ENCODE data around the gene NCKAP5L. TPM values are rescaled to one million over a fixed set of nuclear protein-coding genes. Genes with fewer than 3 reads are reported as not detected.
A peak's percentile ranks its signal among the peaks of the same experiment; 100 is the strongest.

NCKAP5L gene
- total RNA-seq, 2 donors from 2014 or later = 21.2 to 24.1 TPM

DNA sequence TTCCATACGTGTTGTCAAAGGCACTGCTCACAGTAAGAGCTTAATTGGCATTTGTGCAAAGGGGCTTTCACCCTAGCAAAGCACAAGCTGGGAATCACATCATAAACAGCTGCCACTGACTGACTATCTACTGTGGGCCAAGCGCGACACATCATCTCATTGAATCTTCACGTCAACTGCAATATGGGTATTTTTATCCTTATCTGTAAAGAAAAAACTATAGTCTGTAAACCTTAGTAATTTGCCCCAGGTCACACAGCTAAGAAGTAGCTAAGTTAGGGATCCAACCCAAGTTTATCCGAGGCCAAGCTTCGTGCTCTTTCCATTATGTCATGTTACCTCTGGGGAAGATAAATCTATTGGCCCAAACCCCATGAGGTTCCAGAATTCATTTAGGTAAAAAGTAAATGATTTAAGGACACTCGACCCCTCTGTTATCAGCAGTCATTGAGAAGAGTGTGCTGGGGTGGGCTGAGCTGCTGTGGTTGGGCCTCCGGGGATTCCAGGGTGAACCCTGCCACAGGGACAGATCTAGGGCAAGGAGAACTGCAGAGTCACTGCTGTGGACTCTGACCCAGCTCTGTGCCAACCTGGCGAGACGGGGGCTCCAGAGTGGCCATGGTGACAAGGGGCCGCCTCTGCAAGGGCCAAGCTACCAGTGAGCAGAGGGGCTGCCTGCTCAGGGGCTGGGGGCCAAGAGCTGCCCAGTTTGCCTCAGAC lies 27.6 kb downstream of the NCKAP5L start:
- Histone ChIP-seq H3K36me3 (ENCODE audit: control insufficient read depth, insufficient read depth, low read length) (peaks cover 30% of the 10 kb centered on the region), H3K27me3 (ENCODE audit: control insufficient read depth, insufficient read depth, low read length, poor library complexity, severe bottlenecking) (no peaks in the 10 kb centered on the region), H3K9me3 (ENCODE audit: control insufficient read depth, low read length) (no peaks in the 10 kb centered on the region), H3K4me1 (ENCODE audit: control insufficient read depth, insufficient read depth, low read length) (peaks cover 34% of the 10 kb centered on the region), H3K9ac (ENCODE audit: extremely low read depth, low read length, poor library complexity, severe bottlenecking) (no peak overlapping the region), H3K27ac (ENCODE audit: low read depth, low read length) (no peak overlapping the region), H3K4me3 (ENCODE audit: low read length) (no peak overlapping the region)
- peaks cover 42% of the 10 kb centered on the region for H3K4me1 Mint-ChIP-seq
- no peak overlapping the region for H3K4me3 Mint-ChIP-seq
- no peak overlapping the region for H3K27ac Mint-ChIP-seq
- TF ChIP-seq, protein P1, sequence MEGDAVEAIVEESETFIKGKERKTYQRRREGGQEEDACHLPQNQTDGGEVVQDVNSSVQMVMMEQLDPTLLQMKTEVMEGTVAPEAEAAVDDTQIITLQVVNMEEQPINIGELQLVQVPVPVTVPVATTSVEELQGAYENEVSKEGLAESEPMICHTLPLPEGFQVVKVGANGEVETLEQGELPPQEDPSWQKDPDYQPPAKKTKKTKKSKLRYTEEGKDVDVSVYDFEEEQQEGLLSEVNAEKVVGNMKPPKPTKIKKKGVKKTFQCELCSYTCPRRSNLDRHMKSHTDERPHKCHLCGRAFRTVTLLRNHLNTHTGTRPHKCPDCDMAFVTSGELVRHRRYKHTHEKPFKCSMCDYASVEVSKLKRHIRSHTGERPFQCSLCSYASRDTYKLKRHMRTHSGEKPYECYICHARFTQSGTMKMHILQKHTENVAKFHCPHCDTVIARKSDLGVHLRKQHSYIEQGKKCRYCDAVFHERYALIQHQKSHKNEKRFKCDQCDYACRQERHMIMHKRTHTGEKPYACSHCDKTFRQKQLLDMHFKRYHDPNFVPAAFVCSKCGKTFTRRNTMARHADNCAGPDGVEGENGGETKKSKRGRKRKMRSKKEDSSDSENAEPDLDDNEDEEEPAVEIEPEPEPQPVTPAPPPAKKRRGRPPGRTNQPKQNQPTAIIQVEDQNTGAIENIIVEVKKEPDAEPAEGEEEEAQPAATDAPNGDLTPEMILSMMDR (conservative IDR thresholded peaks at IDR 0.05) = no peak
- WGBS, 2 experiments (ENCODE audit: insufficient coverage in 1 of 2, insufficient read length in 1 of 2) = 80 to 93% methylated on average over 4 to 11 of the region's 11 CpGs
- no peaks in the 10 kb centered on the region for H3K9me3 Mint-ChIP-seq
- H3K27me3 Mint-ChIP-seq (ENCODE audit: insufficient read depth) = no peaks in the 10 kb centered on the region
- peaks cover 35% of the 10 kb centered on the region for H3K36me3 Mint-ChIP-seq (ENCODE audit: low read depth)
- no peak for DNase-seq

DNA sequence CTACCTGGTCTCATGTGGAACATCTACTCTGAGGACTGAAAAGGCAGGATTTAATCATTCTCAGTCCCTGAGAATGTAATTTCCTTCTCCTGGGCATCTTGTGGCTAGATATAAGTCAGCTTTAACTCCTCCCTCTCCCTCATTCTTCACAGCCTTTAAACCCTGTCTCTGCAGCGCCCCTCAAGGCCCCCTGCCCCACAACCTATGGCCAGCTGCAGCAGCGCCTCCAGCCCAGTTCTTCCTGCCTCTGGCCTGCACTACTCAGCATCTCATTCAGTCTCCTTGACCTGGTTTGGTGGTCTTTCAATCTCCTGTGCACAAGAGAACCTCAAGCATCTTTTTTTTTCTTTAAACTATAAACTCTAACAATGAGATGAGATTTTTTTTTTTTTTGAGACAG lies 29.3 kb downstream of the NCKAP5L start:
- DNase-seq = peak; percentile 64
- WGBS, 2 experiments (ENCODE audit: insufficient coverage in 1 of 2, insufficient read length in 1 of 2) = 78 to 80% methylated on average over 2 of the region's 2 CpGs

DNA sequence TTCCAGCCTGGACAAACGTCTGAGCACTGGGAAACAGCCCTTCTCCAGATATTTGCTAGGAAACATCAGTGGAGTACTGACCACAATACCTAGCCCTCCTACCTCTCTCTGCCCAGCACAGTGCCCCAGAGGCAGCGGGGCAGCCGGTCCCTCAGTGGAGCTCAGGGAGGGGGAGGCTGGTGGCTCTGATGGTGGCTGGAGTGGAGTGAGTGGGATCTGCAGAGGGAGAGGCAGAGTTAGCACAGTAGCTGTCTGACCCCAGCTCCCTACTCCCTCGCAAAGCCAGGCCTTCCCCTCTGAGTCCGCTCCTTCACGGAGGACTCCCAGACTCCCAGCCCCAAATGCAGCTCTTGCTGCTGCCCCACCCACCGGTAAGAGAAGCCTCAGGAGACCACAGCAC lies 30.0 kb downstream of the NCKAP5L start:
- H3K4me1 ChIP-seq (ENCODE audit: control insufficient read depth, insufficient read depth, low read length) = peaks cover 27% of the 10 kb centered on the region
- Mint-ChIP-seq H3K4me1 (peaks cover 30% of the 10 kb centered on the region), H3K36me3 (ENCODE audit: low read depth) (peaks cover 27% of the 10 kb centered on the region), H3K4me3 (no peak overlapping the region), H3K27ac (no peak overlapping the region), H3K27me3 (ENCODE audit: insufficient read depth) (no peaks in the 10 kb centered on the region), H3K9me3 (no peaks in the 10 kb centered on the region)
- no peak for DNase-seq
- H3K9me3 ChIP-seq (ENCODE audit: control insufficient read depth, low read length) = no peaks in the 10 kb centered on the region
- WGBS, 2 experiments (ENCODE audit: insufficient coverage in 1 of 2, insufficient read length in 1 of 2) = 94 to 97% methylated on average over 6 to 7 of the region's 7 CpGs
- H3K9ac ChIP-seq (ENCODE audit: extremely low read depth, low read length, poor library complexity, severe bottlenecking) = no peak overlapping the region
- H3K36me3 ChIP-seq (ENCODE audit: control insufficient read depth, insufficient read depth, low read length) = peaks cover 28% of the 10 kb centered on the region
- no peak overlapping the region for H3K4me3 ChIP-seq (ENCODE audit: low read length)
- H3K27ac ChIP-seq (ENCODE audit: low read depth, low read length) = no peak overlapping the region
- H3K27me3 ChIP-seq (ENCODE audit: control insufficient read depth, insufficient read depth, low read length, poor library complexity, severe bottlenecking) = no peaks in the 10 kb centered on the region
- TF ChIP-seq, protein P1 (conservative IDR thresholded peaks at IDR 0.05) = no peak

More for the DNA sequence above, 29.3 kb downstream of the NCKAP5L start:
- no peaks in the 10 kb centered on the region for H3K27me3 Mint-ChIP-seq (ENCODE audit: insufficient read depth)
- H3K4me3 ChIP-seq (ENCODE audit: low read length) = no peak overlapping the region
- TF ChIP-seq, protein P1 (conservative IDR thresholded peaks at IDR 0.05) = peak; percentile 18
- H3K9ac ChIP-seq (ENCODE audit: extremely low read depth, low read length, poor library complexity, severe bottlenecking) = no peak overlapping the region
- no peaks in the 10 kb centered on the region for H3K9me3 Mint-ChIP-seq
- H3K36me3 Mint-ChIP-seq (ENCODE audit: low read depth) = peaks cover 28% of the 10 kb centered on the region
- H3K36me3 ChIP-seq (ENCODE audit: control insufficient read depth, insufficient read depth, low read length) = peaks cover 30% of the 10 kb centered on the region
- peaks cover 32% of the 10 kb centered on the region for H3K4me1 ChIP-seq (ENCODE audit: control insufficient read depth, insufficient read depth, low read length)
- no peak overlapping the region for H3K27ac ChIP-seq (ENCODE audit: low read depth, low read length)
- H3K27ac Mint-ChIP-seq = no peak overlapping the region
- H3K9me3 ChIP-seq (ENCODE audit: control insufficient read depth, low read length) = no peaks in the 10 kb centered on the region
- peaks cover 32% of the 10 kb centered on the region for H3K4me1 Mint-ChIP-seq
- H3K4me3 Mint-ChIP-seq = no peak overlapping the region
- H3K27me3 ChIP-seq (ENCODE audit: control insufficient read depth, insufficient read depth, low read length, poor library complexity, severe bottlenecking) = no peaks in the 10 kb centered on the region
